22Rv1 (cell line): ENCODE data around the gene ACOXL.

ENCODE experiments used
- ZFX ChIP-seq: fragments of 450-650 bp; IDR thresholded peaks from 2 replicates; pipeline ENCODE4 v1.6.1; 2017; ENCODE audit warnings: antibody characterized with exemption, borderline replicate concordance
- TF ChIP-seq, protein P1 (sequence below): fragments of 450-650 bp; IDR thresholded peaks from 2 replicates; pipeline ENCODE4 v1.5.1; 2017; ENCODE audit warnings: mild to moderate bottlenecking

DNA sequence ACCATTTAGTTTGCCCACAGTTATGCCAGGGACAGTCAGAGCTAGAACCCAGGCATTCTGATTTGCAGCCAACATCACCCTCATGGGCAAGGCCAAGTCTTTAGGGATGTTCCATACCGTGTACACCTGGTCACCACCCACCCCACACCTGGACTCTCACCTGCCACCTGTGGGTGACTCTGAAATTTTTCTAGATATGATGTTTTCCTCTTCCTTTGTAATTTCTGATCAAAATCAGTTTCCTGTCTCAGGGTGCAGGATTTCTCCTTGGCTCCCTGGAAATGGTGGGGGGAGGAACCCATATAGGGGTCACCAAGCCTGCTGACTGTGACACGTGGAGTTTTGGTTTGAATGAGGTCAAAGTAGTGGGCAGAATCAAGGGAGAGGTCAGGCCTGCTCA, 138.2 kb downstream of the ACOXL start:
- TF ChIP-seq, protein P1, sequence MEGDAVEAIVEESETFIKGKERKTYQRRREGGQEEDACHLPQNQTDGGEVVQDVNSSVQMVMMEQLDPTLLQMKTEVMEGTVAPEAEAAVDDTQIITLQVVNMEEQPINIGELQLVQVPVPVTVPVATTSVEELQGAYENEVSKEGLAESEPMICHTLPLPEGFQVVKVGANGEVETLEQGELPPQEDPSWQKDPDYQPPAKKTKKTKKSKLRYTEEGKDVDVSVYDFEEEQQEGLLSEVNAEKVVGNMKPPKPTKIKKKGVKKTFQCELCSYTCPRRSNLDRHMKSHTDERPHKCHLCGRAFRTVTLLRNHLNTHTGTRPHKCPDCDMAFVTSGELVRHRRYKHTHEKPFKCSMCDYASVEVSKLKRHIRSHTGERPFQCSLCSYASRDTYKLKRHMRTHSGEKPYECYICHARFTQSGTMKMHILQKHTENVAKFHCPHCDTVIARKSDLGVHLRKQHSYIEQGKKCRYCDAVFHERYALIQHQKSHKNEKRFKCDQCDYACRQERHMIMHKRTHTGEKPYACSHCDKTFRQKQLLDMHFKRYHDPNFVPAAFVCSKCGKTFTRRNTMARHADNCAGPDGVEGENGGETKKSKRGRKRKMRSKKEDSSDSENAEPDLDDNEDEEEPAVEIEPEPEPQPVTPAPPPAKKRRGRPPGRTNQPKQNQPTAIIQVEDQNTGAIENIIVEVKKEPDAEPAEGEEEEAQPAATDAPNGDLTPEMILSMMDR: no peak
- no peak for TF ChIP-seq ZFX
